Epithelial cell of esophagus (primary cell): Measurements from ENCODE around the gene AK8.

ENCODE experiments used
- DNase-seq: peaks from one replicate; pipeline ENCODE4 v3.0.0; 2010; ENCODE audit warnings: low read depth
- H3K4me3 ChIP-seq: 2 replicates; pipeline ENCODE4 v1.5.1; 2011; ENCODE audit warnings: mild to moderate bottlenecking, low read length, control low read depth
- TF ChIP-seq, protein P1 (sequence below): IDR thresholded peaks from 2 replicates; pipeline ENCODE4 v1.5.1; 2011; ENCODE audit warnings: low read depth, mild to moderate bottlenecking, low read length, control low read depth, inconsistent platforms; ENCODE audit not compliant: insufficient read depth; ENCODE audit errors: missing control alignments

AK8 gene

GRCh38 chr9:132838291-132838690 lies 39.8 kb downstream of the AK8 start:
- no peak for DNase-seq
- TF ChIP-seq, protein P1, sequence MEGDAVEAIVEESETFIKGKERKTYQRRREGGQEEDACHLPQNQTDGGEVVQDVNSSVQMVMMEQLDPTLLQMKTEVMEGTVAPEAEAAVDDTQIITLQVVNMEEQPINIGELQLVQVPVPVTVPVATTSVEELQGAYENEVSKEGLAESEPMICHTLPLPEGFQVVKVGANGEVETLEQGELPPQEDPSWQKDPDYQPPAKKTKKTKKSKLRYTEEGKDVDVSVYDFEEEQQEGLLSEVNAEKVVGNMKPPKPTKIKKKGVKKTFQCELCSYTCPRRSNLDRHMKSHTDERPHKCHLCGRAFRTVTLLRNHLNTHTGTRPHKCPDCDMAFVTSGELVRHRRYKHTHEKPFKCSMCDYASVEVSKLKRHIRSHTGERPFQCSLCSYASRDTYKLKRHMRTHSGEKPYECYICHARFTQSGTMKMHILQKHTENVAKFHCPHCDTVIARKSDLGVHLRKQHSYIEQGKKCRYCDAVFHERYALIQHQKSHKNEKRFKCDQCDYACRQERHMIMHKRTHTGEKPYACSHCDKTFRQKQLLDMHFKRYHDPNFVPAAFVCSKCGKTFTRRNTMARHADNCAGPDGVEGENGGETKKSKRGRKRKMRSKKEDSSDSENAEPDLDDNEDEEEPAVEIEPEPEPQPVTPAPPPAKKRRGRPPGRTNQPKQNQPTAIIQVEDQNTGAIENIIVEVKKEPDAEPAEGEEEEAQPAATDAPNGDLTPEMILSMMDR = no peak
- H3K4me3 ChIP-seq = no peak overlapping the region

DNA sequence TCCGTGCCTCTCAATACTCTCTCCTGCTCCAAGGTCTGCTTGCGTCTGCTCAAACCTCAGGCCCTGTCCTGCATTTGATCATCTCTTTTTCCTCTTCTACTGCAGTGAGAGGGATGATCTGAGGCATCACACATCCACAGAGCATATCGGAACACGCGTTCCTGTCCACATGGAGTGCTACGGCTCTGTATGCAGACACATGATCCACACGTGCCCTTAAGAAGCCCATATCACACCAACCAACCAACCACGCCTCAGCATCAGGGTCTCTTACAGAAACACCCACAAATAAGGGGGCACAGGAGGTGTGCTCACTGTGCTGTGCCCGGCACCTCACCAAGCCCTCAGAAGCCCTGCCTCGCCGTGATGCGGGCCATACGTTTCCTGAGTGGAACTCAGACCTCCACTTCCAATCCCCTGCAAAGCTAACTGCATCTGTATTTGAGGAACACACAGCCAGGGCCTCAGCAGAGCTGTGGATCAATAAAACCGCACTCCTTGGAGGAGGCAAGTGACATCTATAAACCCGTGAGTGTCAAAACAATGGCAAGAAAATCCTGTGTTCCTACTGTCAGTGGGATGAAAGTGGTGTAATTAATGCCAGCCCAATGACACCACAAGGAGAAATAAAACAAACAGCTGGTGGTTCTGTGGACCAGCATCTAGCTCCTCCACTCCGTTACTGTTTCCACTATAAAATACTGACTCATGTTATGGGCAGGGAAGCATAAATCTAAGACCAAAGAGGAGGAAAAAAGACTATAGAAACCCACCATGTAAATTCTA lies 40.4 kb downstream of the AK8 start:
- TF ChIP-seq, protein P1 = no peak
- DNase-seq = no peak
- no peak overlapping the region for H3K4me3 ChIP-seq

DNA sequence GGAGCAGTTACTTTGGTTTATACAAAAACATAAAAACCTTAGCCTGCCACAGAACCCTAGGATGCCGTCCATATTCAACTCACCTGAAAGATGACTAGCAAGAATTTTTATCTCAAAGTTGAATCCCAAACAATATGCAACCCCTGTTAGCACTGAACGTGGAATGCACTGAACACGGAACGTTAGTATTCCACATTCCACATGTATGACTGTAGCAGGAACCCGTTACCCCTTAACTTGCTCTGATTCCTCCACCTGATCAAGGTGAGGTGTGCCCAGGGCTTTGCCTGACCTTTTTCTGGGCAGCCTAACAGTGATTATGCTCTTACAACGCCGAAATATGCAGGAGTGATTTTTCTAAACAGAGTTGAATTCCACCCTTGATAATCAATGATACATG lies 43.7 kb downstream of the AK8 start:
- H3K4me3 ChIP-seq = no peak overlapping the region
- TF ChIP-seq, protein P1 = no peak
- DNase-seq = no peak

DNA sequence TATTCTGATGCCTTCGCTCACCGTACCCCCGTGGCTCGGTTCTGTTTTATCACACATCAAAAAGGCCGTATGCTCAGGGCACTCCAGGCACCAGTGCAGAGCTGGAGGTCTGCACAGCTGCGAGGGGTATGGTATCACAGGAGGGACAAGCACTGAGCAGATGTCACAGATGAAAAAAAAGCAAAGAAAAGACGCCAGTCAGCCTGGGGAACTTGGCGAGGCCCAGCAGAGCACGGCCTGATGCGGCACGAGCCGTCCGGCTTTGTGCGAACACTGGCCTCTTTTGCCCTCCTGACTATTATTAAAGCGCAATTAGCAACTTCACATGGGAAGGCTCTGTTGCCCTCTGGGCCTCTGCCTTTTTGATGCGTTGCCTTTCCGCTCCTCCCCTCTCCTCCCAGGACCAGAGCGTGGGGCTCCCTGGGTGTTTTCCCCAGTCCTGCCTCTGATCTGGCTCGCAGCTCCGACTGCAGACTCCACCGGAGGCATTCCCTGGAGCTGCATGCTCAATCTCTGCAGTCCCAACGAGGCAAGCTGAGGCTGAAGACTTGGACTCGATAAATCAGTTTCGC lies 44.4 kb downstream of the AK8 start:
- TF ChIP-seq, protein P1 = no peak
- no peak for DNase-seq
- no peak overlapping the region for H3K4me3 ChIP-seq

- H3K4me3 ChIP-seq = no peak overlapping the region
- no peak for DNase-seq
These were observed 45.8 kb downstream of the AK8 start for GRCh38 chr9:132832171-132832881.

GRCh38 chr9:132828201-132828770 lies 49.8 kb downstream of the AK8 start:
- DNase-seq = no peak
- H3K4me3 ChIP-seq = no peak overlapping the region
- TF ChIP-seq, protein P1 = no peak

More at GRCh38 chr9:132832171-132832881, 45.8 kb downstream of the AK8 start:
- TF ChIP-seq, protein P1 = no peak
